HCT116 (cell line): ENCODE data around the gene FERMT1. TPM values are rescaled to one million over a fixed set of nuclear protein-coding genes. Genes with fewer than 3 reads are reported as not detected.
"Not testable (repeated sequence)": the region's sequence is repeated elsewhere in the genome, so short reads cannot be mapped to it uniquely, and the experiment has no call there.

Source experiments
- ATAC-seq: fragments of 200-7000 bp; cut with Tn5 transposase; 2 replicates; pipeline ENCODE4 v1.9.1; 2020; ENCODE audit warnings: mild to moderate bottlenecking, moderate library complexity
- BruUV-seq: library from RNA; stranded (reverse); fragments of 400-500 nt; replicated peaks from 2 replicates; lab custom pipeline; 2021; lab: Mats Ljungman, UMichigan
- CTCF ChIA-PET: fragments of 300-600 bp; sonication (Branson Sonifier 250); formaldehyde crosslinking; loops from one replicate; lab custom pipeline; 2021; ENCODE audit warnings: antibody characterized with exemption; lab: Charles Lee
- POLR2A ChIA-PET: fragments of 300-600, 350-600 bp; sonication (Branson Sonifier 250); formaldehyde crosslinking; loops from one replicate; lab custom pipeline; 2021; ENCODE audit warnings: antibody characterized with exemption; lab: Charles Lee
- RAD21 ChIA-PET, 2 experiments: fragments of 300-600 bp; sonication (Branson Sonifier 250); formaldehyde crosslinking; loops; one replicate each; lab custom pipeline; 2023; ENCODE audit warnings: low total read pairs in 2 of 2; ENCODE audit not compliant: uncharacterized antibody in 2 of 2, unreplicated experiment in 2 of 2, low non-redundant PET in 1 of 2; lab: Charles Lee
- DNase-seq: peaks from one replicate; pipeline ENCODE4 v3.0.0-alpha.2; 2010; ENCODE audit warnings: low read depth, low spot score
- H2AFZ ChIP-seq: fragments of 200-600 bp; shearing (Covaris generic), sonication (generic); 2 replicates; pipeline ENCODE4 v1.6.1; 2017; ENCODE audit warnings: low read depth, mixed run types, mixed read lengths, antibody characterized with exemption, low read length; ENCODE audit not compliant: poor library complexity, severe bottlenecking
- H3K27ac ChIP-seq: 2 replicates; pipeline ENCODE4 v1.5.1; 2012; ENCODE audit warnings: low read depth, low read length
- H3K27me3 ChIP-seq: fragments of 200-600 bp; sonication (generic); 2 replicates; pipeline ENCODE4 v1.6.1; 2016; ENCODE audit warnings: mixed run types, low read length, mixed read lengths; ENCODE audit not compliant: insufficient read depth
- H3K36me3 ChIP-seq, 2 experiments: fragments of 200-500 bp in 1 of 2; fragments of 200-600 bp in 1 of 2; sonication (Bioruptor generic) in 1 of 2; sonication (generic) in 1 of 2; 2 replicates each; pipeline versions ENCODE4 v1.5.1 to v1.6.1; 2014 to 2016; ENCODE audit warnings: low read length in 2 of 2, inconsistent platforms in 1 of 2, mixed read lengths in 1 of 2, mixed run types in 1 of 2; ENCODE audit not compliant: insufficient read depth in 2 of 2, control insufficient read depth in 1 of 2
- H3K4me1 ChIP-seq, 2 experiments: fragments of 200-600 bp in 1 of 2; sonication (generic) in 1 of 2; 2 replicates each; pipeline versions ENCODE4 v1.5.1 to v1.6.1; 2012 to 2017; ENCODE audit warnings: low read length in 2 of 2, inconsistent platforms in 1 of 2, mild to moderate bottlenecking in 1 of 2, mixed read lengths in 1 of 2, mixed run types in 1 of 2, moderate library complexity in 1 of 2; ENCODE audit not compliant: insufficient read depth in 2 of 2, control insufficient read depth in 1 of 2
- H3K4me2 ChIP-seq: fragments of 200-600 bp; sonication (generic); 2 replicates; pipeline ENCODE4 v1.6.1; 2017; ENCODE audit warnings: mixed run types, low read length, mixed read lengths
- H3K4me3 ChIP-seq, 2 experiments: fragments of 200-600 bp in 1 of 2; sonication (generic) in 1 of 2; replicated peaks in 1 of 2; 2 replicates each; pipeline ENCODE4 v1.5.1; 2011 to 2016; ENCODE audit warnings: low read length in 2 of 2, control low read depth in 1 of 2, low read depth in 1 of 2, mild to moderate bottlenecking in 1 of 2, mixed read lengths in 1 of 2, mixed run types in 1 of 2
- H3K79me2 ChIP-seq: fragments of 200-600 bp; sonication (generic); 2 replicates; pipeline ENCODE4 v1.6.1; 2017; ENCODE audit warnings: mild to moderate bottlenecking, mixed run types, low read length, moderate library complexity, mixed read lengths; ENCODE audit not compliant: insufficient read depth
- H3K9ac ChIP-seq: fragments of 200-600 bp; sonication (generic); 2 replicates; pipeline ENCODE4 v1.6.1; 2016; ENCODE audit warnings: low read length, mixed read lengths
- H3K9me2 ChIP-seq: fragments of 200-600 bp; sonication (generic), shearing (Covaris generic); 2 replicates; pipeline ENCODE4 v1.6.1; 2017; ENCODE audit warnings: mixed run types, mild to moderate bottlenecking, moderate library complexity; ENCODE audit not compliant: insufficient read depth
- H3K9me3 ChIP-seq, 2 experiments: fragments of 200-500 bp in 1 of 2; fragments of 200-600 bp in 1 of 2; sonication (Bioruptor generic) in 1 of 2; sonication (generic) in 1 of 2; 2 replicates each; pipeline ENCODE4 v1.6.1; 2014 to 2017; ENCODE audit warnings: low read length in 2 of 2, mixed read lengths in 2 of 2, inconsistent platforms in 1 of 2, low read depth in 1 of 2, mild to moderate bottlenecking in 1 of 2, mixed run types in 1 of 2, moderate library complexity in 1 of 2; ENCODE audit not compliant: control insufficient read depth in 1 of 2, insufficient read depth in 1 of 2
- H4K20me1 ChIP-seq: fragments of 200-600 bp; sonication (generic), shearing (Covaris generic); 2 replicates; pipeline ENCODE4 v1.6.1; 2017; ENCODE audit warnings: mixed run types, mild to moderate bottlenecking, moderate library complexity; ENCODE audit not compliant: insufficient read depth
- EGR1 ChIP-seq: IDR thresholded peaks from 2 replicates; pipeline ENCODE4 v1.6.1; 2012; ENCODE audit warnings: low read depth
- ELF1 ChIP-seq: IDR thresholded peaks from 2 replicates; pipeline ENCODE4 v1.6.1; 2012; ENCODE audit warnings: low read depth, borderline replicate concordance
- EZH2phosphoT487 ChIP-seq: fragments of 200-600 bp; IDR thresholded peaks from 2 replicates; pipeline ENCODE4 v1.6.1; 2018; ENCODE audit warnings: antibody characterized with exemption, borderline replicate concordance
- FOSL1 ChIP-seq: IDR thresholded peaks from 2 replicates; pipeline ENCODE4 v1.6.1; 2012; ENCODE audit warnings: low read depth
- POLR2A ChIP-seq: IDR thresholded peaks from 2 replicates; pipeline ENCODE4 v1.7.0; 2011; ENCODE audit warnings: borderline replicate concordance; ENCODE audit not compliant: insufficient read depth, insufficient read length; ENCODE audit errors: extremely low read depth
- RAD21 ChIP-seq: IDR thresholded peaks from 2 replicates; pipeline ENCODE4 v1.6.1; 2012; ENCODE audit warnings: low read depth, mild to moderate bottlenecking
- SIN3A ChIP-seq: IDR thresholded peaks from 2 replicates; pipeline ENCODE4 v1.6.1; 2012; ENCODE audit warnings: low read depth
- SP1 ChIP-seq: IDR thresholded peaks from 2 replicates; pipeline ENCODE4 v1.6.1; 2012; ENCODE audit warnings: low read depth
- SRF ChIP-seq: IDR thresholded peaks from 2 replicates; pipeline ENCODE4 v1.6.1; 2012; ENCODE audit warnings: low read depth
- TCF7L2 ChIP-seq: IDR thresholded peaks from 2 replicates; pipeline ENCODE4 v1.7.0; 2011; ENCODE audit warnings: borderline replicate concordance, inconsistent platforms; ENCODE audit not compliant: insufficient read depth, insufficient read length; ENCODE audit errors: extremely low read depth
- ZNF274 ChIP-seq: fragments of 200-500 bp; sonication (Bioruptor generic); IDR thresholded peaks from 2 replicates; pipeline ENCODE4 v1.6.1; 2014; ENCODE audit warnings: mild to moderate bottlenecking, low read depth, low read length, inconsistent platforms
- intact Hi-C: fragments of 100-400 bp; cut with micrococcal nuclease; formaldehyde crosslinking; loops from 2 replicates; pipeline ENCODE4 v1.10.0; 2022
- total RNA-seq: library from RNA; stranded (reverse); gene quantifications from one replicate; pipeline ENCODE4 v1.2.1, GENCODE V29; 2021; ENCODE audit not compliant: unreplicated experiment
- TF ChIP-seq, protein P1 (sequence below): IDR thresholded peaks from 2 replicates; pipeline ENCODE4 v1.6.1; 2012; ENCODE audit warnings: low read depth
- TF ChIP-seq, protein P2 (sequence below): IDR thresholded peaks from 2 replicates; pipeline ENCODE4 v1.6.1; 2011; ENCODE audit warnings: mild to moderate bottlenecking, low read length, moderate library complexity; ENCODE audit not compliant: insufficient replicate concordance; ENCODE audit errors: extremely low read depth

The FERMT1 gene
- total RNA-seq, 1 experiment from 2014 or later, result 34.9 TPM

DNA sequence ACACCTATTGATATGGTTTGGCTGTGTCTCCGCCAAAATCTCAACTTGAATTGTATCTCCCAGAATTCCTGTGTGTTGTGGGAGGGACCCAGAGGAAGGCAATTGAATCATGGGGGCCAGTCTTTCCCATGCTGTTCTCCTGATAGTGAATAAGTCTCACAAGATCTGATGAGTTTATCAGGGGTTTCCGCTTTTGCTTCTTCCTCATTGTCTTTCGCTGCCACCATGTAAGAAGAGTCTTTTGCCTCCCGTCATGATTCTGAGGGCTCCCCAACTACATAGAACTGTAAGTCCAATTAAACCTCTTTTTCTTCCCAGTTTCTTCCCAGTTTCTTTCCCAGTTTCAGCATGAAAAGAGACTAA, 68.2 kb downstream of the FERMT1 start:
- POLR2A ChIA-PET, H3K9me2 ChIP-seq, H3K4me3 ChIP-seq, H3K36me3 ChIP-seq, BruUV-seq, H3K27me3 ChIP-seq, H3K9me3 ChIP-seq, H3K9ac ChIP-seq, DNase-seq, RAD21 ChIA-PET, intact Hi-C loops, H3K79me2 ChIP-seq, ATAC-seq, H2AFZ ChIP-seq, H4K20me1 ChIP-seq: not testable (repeated sequence)
- Histone ChIP-seq H3K4me2 (peak overlapping the region; percentile 72), H3K27ac (peak overlapping the region; percentile 15; the same call in 1 of the 2 replicates), H3K4me1 (peaks cover 14 to 32% of the 10 kb centered on the region in 2 experiments)
- CTCF ChIA-PET, result interaction anchor here (0.7 kb wide), 1 partner anchor 709 kb away, joined by 3 read pairs; no protein-coding TSS in a partner anchor

DNA sequence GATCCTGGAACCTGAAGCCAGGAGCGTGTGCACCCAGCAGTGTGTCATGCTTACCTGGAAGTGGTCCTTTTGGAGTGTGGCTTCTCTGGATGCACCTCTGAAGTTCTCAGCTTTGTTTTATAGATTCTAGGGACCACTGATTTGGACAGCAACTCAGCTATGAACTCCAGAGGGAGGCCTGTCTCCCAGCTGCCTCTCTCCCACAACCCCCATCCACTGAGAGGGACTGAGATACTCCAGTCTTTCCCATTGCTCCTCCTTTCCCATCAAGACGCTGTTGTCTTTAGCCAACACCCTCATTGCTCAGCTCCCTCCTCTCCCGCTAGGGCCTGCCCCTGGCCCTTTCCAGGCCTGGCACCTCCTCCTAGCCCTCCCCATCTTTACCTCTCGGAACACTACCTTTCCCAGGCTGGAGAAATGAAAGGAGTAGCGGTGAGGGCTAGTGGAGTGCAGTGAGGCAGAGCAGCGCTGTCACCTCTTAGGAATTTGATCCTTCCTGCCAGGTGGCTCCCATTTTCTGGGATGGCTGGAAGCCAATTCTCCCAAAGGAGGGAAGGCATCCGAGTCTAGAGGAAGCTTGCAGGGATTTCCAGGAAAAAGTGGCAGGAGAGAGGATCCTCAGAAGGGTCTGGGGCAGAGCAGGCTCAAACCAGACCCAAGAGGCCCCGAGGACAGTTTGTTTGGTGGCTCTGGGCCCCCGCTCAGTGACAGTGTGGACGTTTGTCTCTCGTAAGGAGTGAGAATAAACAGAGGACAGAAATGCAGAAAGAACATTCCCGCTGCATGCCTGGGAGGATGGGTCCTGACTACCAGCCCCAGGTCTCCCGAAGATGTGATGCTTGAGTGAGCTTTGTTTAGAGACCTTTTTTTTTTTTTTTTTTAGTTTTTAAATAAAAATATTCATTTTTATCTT, 68.8 kb downstream of the FERMT1 start, which contains the start of gene LRRN4:
Gene LRRN4 (minus strand): TSS at position 285 of the 913 bp plus-strand sequence. CDS start 1,261 bp downstream, outside the sequence.
- Histone ChIP-seq H3K27me3 (no peaks in the 10 kb centered on the region), H3K27ac (peak within 1 kb of the TSS; percentile 15), H2AFZ (peak within 1 kb of the TSS; percentile 34), H3K4me1 (peaks cover 14 to 32% of the 10 kb centered on the region in 2 experiments), H3K9me2 (no peaks in the 10 kb centered on the region), H3K36me3 (no peaks in the 10 kb centered on the region), H3K4me2 (peak within 1 kb of the TSS; percentile 72), H3K79me2 (no peaks in the 10 kb centered on the region), H3K9me3 (no peaks in the 10 kb centered on the region), H3K9ac (peak within 1 kb of the TSS; percentile 34; the same call in 1 of the 2 replicates), H3K4me3 (peak within 1 kb of the TSS in 1 of 2 experiments; percentile 47; a peak in 2 of 4 replicates), H4K20me1 (no peaks in the 10 kb centered on the region)
- DNase-seq (peak; percentile 19), ATAC-seq (peak; percentile 92)
- no TSS peak for BruUV-seq
- ChIA-PET CTCF (interaction anchor here (0.7 kb wide), 1 partner anchor 709 kb away, joined by 3 read pairs; no protein-coding TSS in a partner anchor), POLR2A (no interaction called here), RAD21 (no interaction called here)
- intact Hi-C loops, result no loop called here
- TF ChIP-seq TCF7L2 (no peak), RAD21 (no peak), ZNF274 (no peak), ELF1 (no peak), POLR2A (no peak), SIN3A (no peak), EZH2phosphoT487 (no peak), SP1 (peak; percentile 24; the same call in 1 of the 2 replicates), SRF (no peak), FOSL1 (peak; percentile 42; the same call in 1 of the 2 replicates), EGR1 (no peak)
- TF ChIP-seq, protein P1, sequence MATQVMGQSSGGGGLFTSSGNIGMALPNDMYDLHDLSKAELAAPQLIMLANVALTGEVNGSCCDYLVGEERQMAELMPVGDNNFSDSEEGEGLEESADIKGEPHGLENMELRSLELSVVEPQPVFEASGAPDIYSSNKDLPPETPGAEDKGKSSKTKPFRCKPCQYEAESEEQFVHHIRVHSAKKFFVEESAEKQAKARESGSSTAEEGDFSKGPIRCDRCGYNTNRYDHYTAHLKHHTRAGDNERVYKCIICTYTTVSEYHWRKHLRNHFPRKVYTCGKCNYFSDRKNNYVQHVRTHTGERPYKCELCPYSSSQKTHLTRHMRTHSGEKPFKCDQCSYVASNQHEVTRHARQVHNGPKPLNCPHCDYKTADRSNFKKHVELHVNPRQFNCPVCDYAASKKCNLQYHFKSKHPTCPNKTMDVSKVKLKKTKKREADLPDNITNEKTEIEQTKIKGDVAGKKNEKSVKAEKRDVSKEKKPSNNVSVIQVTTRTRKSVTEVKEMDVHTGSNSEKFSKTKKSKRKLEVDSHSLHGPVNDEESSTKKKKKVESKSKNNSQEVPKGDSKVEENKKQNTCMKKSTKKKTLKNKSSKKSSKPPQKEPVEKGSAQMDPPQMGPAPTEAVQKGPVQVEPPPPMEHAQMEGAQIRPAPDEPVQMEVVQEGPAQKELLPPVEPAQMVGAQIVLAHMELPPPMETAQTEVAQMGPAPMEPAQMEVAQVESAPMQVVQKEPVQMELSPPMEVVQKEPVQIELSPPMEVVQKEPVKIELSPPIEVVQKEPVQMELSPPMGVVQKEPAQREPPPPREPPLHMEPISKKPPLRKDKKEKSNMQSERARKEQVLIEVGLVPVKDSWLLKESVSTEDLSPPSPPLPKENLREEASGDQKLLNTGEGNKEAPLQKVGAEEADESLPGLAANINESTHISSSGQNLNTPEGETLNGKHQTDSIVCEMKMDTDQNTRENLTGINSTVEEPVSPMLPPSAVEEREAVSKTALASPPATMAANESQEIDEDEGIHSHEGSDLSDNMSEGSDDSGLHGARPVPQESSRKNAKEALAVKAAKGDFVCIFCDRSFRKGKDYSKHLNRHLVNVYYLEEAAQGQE, result no peak
- TF ChIP-seq, protein P2, sequence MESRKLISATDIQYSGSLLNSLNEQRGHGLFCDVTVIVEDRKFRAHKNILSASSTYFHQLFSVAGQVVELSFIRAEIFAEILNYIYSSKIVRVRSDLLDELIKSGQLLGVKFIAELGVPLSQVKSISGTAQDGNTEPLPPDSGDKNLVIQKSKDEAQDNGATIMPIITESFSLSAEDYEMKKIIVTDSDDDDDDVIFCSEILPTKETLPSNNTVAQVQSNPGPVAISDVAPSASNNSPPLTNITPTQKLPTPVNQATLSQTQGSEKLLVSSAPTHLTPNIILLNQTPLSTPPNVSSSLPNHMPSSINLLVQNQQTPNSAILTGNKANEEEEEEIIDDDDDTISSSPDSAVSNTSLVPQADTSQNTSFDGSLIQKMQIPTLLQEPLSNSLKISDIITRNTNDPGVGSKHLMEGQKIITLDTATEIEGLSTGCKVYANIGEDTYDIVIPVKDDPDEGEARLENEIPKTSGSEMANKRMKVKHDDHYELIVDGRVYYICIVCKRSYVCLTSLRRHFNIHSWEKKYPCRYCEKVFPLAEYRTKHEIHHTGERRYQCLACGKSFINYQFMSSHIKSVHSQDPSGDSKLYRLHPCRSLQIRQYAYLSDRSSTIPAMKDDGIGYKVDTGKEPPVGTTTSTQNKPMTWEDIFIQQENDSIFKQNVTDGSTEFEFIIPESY, result no peak
